Measurements from ENCODE around the gene CRISP2. TPM values are rescaled to one million over a fixed set of nuclear protein-coding genes. Genes with fewer than 3 reads are reported as not detected.

CRISP2 gene
- total and polyA plus RNA-seq, 2 of the 8 experiments (the other 6 are each of a cell fraction or from before 2014, with no cell fraction given): 0.06 TPM; not detected in 1

GRCh38 chr6:49721297-49721696 is 8.0 kb upstream of the CRISP2 start (continued):
- TF ChIP-seq, protein P1, sequence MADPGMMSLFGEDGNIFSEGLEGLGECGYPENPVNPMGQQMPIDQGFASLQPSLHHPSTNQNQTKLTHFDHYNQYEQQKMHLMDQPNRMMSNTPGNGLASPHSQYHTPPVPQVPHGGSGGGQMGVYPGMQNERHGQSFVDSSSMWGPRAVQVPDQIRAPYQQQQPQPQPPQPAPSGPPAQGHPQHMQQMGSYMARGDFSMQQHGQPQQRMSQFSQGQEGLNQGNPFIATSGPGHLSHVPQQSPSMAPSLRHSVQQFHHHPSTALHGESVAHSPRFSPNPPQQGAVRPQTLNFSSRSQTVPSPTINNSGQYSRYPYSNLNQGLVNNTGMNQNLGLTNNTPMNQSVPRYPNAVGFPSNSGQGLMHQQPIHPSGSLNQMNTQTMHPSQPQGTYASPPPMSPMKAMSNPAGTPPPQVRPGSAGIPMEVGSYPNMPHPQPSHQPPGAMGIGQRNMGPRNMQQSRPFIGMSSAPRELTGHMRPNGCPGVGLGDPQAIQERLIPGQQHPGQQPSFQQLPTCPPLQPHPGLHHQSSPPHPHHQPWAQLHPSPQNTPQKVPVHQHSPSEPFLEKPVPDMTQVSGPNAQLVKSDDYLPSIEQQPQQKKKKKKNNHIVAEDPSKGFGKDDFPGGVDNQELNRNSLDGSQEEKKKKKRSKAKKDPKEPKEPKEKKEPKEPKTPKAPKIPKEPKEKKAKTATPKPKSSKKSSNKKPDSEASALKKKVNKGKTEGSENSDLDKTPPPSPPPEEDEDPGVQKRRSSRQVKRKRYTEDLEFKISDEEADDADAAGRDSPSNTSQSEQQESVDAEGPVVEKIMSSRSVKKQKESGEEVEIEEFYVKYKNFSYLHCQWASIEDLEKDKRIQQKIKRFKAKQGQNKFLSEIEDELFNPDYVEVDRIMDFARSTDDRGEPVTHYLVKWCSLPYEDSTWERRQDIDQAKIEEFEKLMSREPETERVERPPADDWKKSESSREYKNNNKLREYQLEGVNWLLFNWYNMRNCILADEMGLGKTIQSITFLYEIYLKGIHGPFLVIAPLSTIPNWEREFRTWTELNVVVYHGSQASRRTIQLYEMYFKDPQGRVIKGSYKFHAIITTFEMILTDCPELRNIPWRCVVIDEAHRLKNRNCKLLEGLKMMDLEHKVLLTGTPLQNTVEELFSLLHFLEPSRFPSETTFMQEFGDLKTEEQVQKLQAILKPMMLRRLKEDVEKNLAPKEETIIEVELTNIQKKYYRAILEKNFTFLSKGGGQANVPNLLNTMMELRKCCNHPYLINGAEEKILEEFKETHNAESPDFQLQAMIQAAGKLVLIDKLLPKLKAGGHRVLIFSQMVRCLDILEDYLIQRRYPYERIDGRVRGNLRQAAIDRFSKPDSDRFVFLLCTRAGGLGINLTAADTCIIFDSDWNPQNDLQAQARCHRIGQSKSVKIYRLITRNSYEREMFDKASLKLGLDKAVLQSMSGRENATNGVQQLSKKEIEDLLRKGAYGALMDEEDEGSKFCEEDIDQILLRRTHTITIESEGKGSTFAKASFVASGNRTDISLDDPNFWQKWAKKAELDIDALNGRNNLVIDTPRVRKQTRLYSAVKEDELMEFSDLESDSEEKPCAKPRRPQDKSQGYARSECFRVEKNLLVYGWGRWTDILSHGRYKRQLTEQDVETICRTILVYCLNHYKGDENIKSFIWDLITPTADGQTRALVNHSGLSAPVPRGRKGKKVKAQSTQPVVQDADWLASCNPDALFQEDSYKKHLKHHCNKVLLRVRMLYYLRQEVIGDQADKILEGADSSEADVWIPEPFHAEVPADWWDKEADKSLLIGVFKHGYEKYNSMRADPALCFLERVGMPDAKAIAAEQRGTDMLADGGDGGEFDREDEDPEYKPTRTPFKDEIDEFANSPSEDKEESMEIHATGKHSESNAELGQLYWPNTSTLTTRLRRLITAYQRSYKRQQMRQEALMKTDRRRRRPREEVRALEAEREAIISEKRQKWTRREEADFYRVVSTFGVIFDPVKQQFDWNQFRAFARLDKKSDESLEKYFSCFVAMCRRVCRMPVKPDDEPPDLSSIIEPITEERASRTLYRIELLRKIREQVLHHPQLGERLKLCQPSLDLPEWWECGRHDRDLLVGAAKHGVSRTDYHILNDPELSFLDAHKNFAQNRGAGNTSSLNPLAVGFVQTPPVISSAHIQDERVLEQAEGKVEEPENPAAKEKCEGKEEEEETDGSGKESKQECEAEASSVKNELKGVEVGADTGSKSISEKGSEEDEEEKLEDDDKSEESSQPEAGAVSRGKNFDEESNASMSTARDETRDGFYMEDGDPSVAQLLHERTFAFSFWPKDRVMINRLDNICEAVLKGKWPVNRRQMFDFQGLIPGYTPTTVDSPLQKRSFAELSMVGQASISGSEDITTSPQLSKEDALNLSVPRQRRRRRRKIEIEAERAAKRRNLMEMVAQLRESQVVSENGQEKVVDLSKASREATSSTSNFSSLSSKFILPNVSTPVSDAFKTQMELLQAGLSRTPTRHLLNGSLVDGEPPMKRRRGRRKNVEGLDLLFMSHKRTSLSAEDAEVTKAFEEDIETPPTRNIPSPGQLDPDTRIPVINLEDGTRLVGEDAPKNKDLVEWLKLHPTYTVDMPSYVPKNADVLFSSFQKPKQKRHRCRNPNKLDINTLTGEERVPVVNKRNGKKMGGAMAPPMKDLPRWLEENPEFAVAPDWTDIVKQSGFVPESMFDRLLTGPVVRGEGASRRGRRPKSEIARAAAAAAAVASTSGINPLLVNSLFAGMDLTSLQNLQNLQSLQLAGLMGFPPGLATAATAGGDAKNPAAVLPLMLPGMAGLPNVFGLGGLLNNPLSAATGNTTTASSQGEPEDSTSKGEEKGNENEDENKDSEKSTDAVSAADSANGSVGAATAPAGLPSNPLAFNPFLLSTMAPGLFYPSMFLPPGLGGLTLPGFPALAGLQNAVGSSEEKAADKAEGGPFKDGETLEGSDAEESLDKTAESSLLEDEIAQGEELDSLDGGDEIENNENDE (IDR thresholded peaks at IDR 0.05; ENCODE audit: insufficient replicate concordance, low read length): no peak
- TF ChIP-seq CHD1 (IDR thresholded peaks at IDR 0.05; ENCODE audit: low read depth, low read length) (no peak), POLR2A (IDR thresholded peaks at IDR 0.05; ENCODE audit: control extremely low read depth in 1 of 2, low read depth in 2 of 2, low read length in 2 of 2) (no peak), KDM4A (IDR thresholded peaks at IDR 0.05; ENCODE audit: low read depth, low read length, severe bottlenecking) (no peak), EP300 (IDR thresholded peaks at IDR 0.05; ENCODE audit: borderline replicate concordance in 1 of 2, low read depth in 2 of 2, low read length in 2 of 2) (no peak), SP4 (IDR thresholded peaks at IDR 0.05; ENCODE audit: low read length) (no peak), SIN3A (conservative IDR thresholded peaks at IDR 0.05 in 1 of 2, IDR thresholded peaks at IDR 0.05 in 1 of 2; ENCODE audit: low read depth in 1 of 2, low read length in 2 of 2) (no peak), CEBPB (IDR thresholded peaks at IDR 0.05; ENCODE audit: low read depth, low read length) (no peak), BRCA1 (IDR thresholded peaks at IDR 0.05; ENCODE audit: low read depth, low read length) (no peak), ZNF274 (IDR thresholded peaks at IDR 0.05; ENCODE audit: borderline replicate concordance, extremely low read depth, low read length) (no peak), SIX5 (IDR thresholded peaks at IDR 0.05; ENCODE audit: low read depth, low read length) (no peak), TEAD4 (IDR thresholded peaks at IDR 0.05; ENCODE audit: low read depth, low read length) (no peak), GABPA (IDR thresholded peaks at IDR 0.05; ENCODE audit: borderline replicate concordance, insufficient read depth, low read length) (no peak)

Measured in H1 (cell line).